Erythroblast (primary cell): ENCODE data around the gene SIL1.

Source experiments
- GATA1 ChIP-seq: IDR thresholded peaks from 2 replicates; pipeline ENCODE4 v1.6.1; 2011; ENCODE audit warnings: low read depth, mild to moderate bottlenecking, control low read depth, low read length, moderate library complexity
- POLR2A ChIP-seq: IDR thresholded peaks from 2 replicates; pipeline ENCODE4 v1.6.1; 2011; ENCODE audit warnings: mild to moderate bottlenecking, low read length

- TF ChIP-seq POLR2A (no peak), GATA1 (no peak)
Observed at GRCh38 chr5:138955671-138956295, 242.4 kb downstream of the SIL1 start.
